Astrocyte (in vitro differentiated cells and primary cell): ENCODE results near the gene RNF121. TPM values are rescaled to one million over a fixed set of nuclear protein-coding genes. Genes with fewer than 3 reads are reported as not detected.

Experiments used
- DNase-seq: peaks from one replicate; pipeline ENCODE4 v3.0.0-alpha.2; 2010; ENCODE audit warnings: low read depth
- FAIRE-seq: peaks from 2 replicates; lab custom pipeline; 2011; peaks lifted over from hg19 to GRCh38; lab: Jason Lieb, UNC
- H2AFZ ChIP-seq: 2 replicates; pipeline ENCODE4 v1.6.0; 2012; ENCODE audit warnings: low read depth, low read length, inconsistent platforms
- H3K27ac ChIP-seq: 2 replicates; pipeline ENCODE4 v1.5.1; 2011; ENCODE audit warnings: low read depth, low read length, inconsistent platforms
- H3K27me3 ChIP-seq: 2 replicates; pipeline ENCODE4 v1.6.0; 2011; ENCODE audit warnings: low read length, inconsistent platforms; ENCODE audit not compliant: insufficient read depth
- H3K36me3 ChIP-seq: 2 replicates; pipeline ENCODE4 v1.5.1; 2011; ENCODE audit warnings: low read length, inconsistent platforms; ENCODE audit not compliant: insufficient read depth
- H3K4me1 ChIP-seq: 2 replicates; pipeline ENCODE4 v1.5.1; 2011; ENCODE audit warnings: low read length, inconsistent platforms; ENCODE audit not compliant: insufficient read depth
- H3K4me2 ChIP-seq: 2 replicates; pipeline ENCODE4 v1.6.0; 2012; ENCODE audit warnings: low read length, inconsistent platforms
- H3K4me3 ChIP-seq: 2 replicates; pipeline ENCODE4 v1.5.1; 2011; ENCODE audit warnings: low read depth, mild to moderate bottlenecking, low read length, inconsistent platforms; ENCODE audit not compliant: insufficient read depth
- H3K79me2 ChIP-seq: 2 replicates; pipeline ENCODE4 v1.6.0; 2012; ENCODE audit warnings: mild to moderate bottlenecking, low read length, inconsistent platforms; ENCODE audit not compliant: insufficient read depth
- H3K9ac ChIP-seq: 2 replicates; pipeline ENCODE4 v1.6.0; 2012; ENCODE audit warnings: mild to moderate bottlenecking, low read length, inconsistent platforms
- H3K9me3 ChIP-seq: 2 replicates; pipeline ENCODE4 v1.5.1; 2012; ENCODE audit warnings: low read depth, mild to moderate bottlenecking, low read length, inconsistent platforms; ENCODE audit not compliant: insufficient read depth
- H4K20me1 ChIP-seq: 2 replicates; pipeline ENCODE4 v1.6.0; 2012; ENCODE audit warnings: low read length, inconsistent platforms; ENCODE audit not compliant: insufficient read depth
- H3K27ac Mint-ChIP-seq: one replicate; pipeline ENCODE4 v1.8.0; 2021; ENCODE audit warnings: mild to moderate bottlenecking, mixed read lengths; ENCODE audit not compliant: unreplicated experiment
- H3K27me3 Mint-ChIP-seq: one replicate; pipeline ENCODE4 v1.8.0; 2021; ENCODE audit warnings: low read depth, mixed read lengths; ENCODE audit not compliant: unreplicated experiment
- H3K36me3 Mint-ChIP-seq: one replicate; pipeline ENCODE4 v1.8.0; 2021; ENCODE audit warnings: low read depth, mixed read lengths; ENCODE audit not compliant: unreplicated experiment
- H3K4me1 Mint-ChIP-seq: one replicate; pipeline ENCODE4 v1.8.0; 2021; ENCODE audit warnings: low read depth, mixed read lengths; ENCODE audit not compliant: unreplicated experiment
- H3K4me3 Mint-ChIP-seq: one replicate; pipeline ENCODE4 v1.8.0; 2021; ENCODE audit warnings: mild to moderate bottlenecking, moderate library complexity, mixed read lengths; ENCODE audit not compliant: unreplicated experiment
- H3K9me3 Mint-ChIP-seq: one replicate; pipeline ENCODE4 v1.8.0; 2021; ENCODE audit warnings: mild to moderate bottlenecking, mixed read lengths; ENCODE audit not compliant: unreplicated experiment
- CTCF ChIP-seq: IDR thresholded peaks from 2 replicates; pipeline ENCODE4 v1.5.1; 2011; ENCODE audit warnings: low read depth, mild to moderate bottlenecking, inconsistent platforms, low read length, moderate library complexity; ENCODE audit not compliant: insufficient read depth
- EZH2 ChIP-seq: IDR thresholded peaks from 2 replicates; pipeline ENCODE4 v1.6.1; 2012; ENCODE audit warnings: mild to moderate bottlenecking, low read length, inconsistent platforms; ENCODE audit not compliant: insufficient read depth
- total RNA-seq: library from RNA; stranded (reverse); gene quantifications from 2 replicates; pipeline ENCODE4 v1.2.1, GENCODE V29; 2021

RNF121 gene
- total RNA-seq, 1 donor from 2014 or later: 73.4 TPM

DNA sequence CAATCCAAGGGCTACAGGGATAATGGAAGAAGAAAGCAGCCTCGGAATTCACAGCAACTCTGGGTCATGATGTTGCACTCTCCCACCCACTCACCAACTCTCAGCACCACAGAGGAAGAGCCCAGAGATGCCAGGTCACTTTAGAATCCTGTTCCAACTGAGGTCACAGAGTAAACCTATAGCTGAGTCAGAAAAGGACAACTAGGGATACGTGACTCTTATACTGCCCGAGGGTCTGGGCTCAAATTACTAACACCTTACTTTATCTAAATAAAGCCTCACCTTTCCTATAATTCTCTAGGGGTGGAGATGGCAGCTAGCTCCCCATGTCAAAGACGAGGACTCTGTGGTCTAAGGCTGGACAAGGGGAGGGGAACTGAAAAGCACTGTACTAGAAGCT, 94.5 kb downstream of the RNF121 start:
- Histone ChIP-seq H3K27me3 (no peaks in the 10 kb centered on the region), H3K9me3 (no peaks in the 10 kb centered on the region)
- TF ChIP-seq EZH2 (no peak), CTCF (no peak)

DNA sequence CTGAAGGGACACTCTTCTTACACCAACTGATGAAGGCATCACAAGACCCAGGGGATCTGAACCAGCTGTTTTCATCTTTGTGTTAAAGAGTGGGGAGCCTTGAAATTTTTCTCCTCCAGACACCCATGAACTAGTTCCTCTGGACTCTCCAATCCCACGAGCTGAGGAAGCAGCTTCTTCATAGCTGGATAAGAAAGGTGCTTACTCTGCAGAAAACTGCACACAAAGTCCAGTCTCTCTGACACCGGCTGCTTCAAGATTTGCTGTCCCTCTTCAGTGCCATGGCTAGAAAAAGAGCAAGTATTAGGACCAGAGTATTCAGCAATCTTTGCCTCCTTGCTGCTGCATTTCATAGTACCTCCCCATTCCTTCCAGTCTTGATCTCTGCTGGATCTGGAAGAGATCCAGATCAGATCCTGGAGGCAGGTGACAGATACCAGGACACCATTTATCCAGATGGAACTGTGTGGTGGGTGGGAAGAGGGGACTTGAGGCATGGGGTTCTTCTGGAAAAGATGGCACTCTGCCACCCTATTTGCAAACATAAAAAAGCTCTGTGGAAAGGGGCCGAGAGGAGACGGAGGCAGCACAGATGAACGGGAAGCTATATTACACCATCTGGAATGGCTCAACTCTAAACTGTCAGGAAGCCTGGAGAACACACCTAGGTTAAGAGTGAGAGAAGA, 95.4 kb downstream of the RNF121 start:
- Histone ChIP-seq H3K79me2 (peaks cover 51% of the 10 kb centered on the region), H3K4me1 (peaks cover 6% of the 10 kb centered on the region), H4K20me1 (peaks cover 52% of the 10 kb centered on the region), H3K4me2 (no peak overlapping the region), H3K27ac (no peak overlapping the region), H3K9ac (no peak overlapping the region), H3K27me3 (no peaks in the 10 kb centered on the region), H3K36me3 (peaks cover 61% of the 10 kb centered on the region), H3K4me3 (no peak overlapping the region), H3K9me3 (no peaks in the 10 kb centered on the region), H2AFZ (no peak overlapping the region)
- no peak for FAIRE-seq
- Mint-ChIP-seq H3K4me1 (peaks cover 18% of the 10 kb centered on the region), H3K27me3 (no peaks in the 10 kb centered on the region), H3K27ac (peak overlapping the region; percentile 83), H3K36me3 (peaks cover 5% of the 10 kb centered on the region), H3K4me3 (no peak overlapping the region), H3K9me3 (no peaks in the 10 kb centered on the region)
- DNase-seq: no peak
- TF ChIP-seq EZH2: no peak
- no peak for TF ChIP-seq CTCF

More for the DNA sequence above, 94.5 kb downstream of the RNF121 start:
- Histone ChIP-seq H2AFZ (no peak overlapping the region), H3K36me3 (peaks cover 59% of the 10 kb centered on the region), H3K79me2 (peaks cover 43% of the 10 kb centered on the region), H3K9ac (peak overlapping the region; percentile 12), H3K4me1 (peaks cover 6% of the 10 kb centered on the region), H3K4me3 (no peak overlapping the region), H3K27ac (no peak overlapping the region), H4K20me1 (peaks cover 52% of the 10 kb centered on the region), H3K4me2 (no peak overlapping the region)
- H3K4me3 Mint-ChIP-seq: no peak overlapping the region
- no peak overlapping the region for H3K27ac Mint-ChIP-seq
- H3K9me3 Mint-ChIP-seq: no peaks in the 10 kb centered on the region
- DNase-seq (no peak), FAIRE-seq (no peak)
- H3K36me3 Mint-ChIP-seq: peaks cover 5% of the 10 kb centered on the region
- H3K4me1 Mint-ChIP-seq: peaks cover 19% of the 10 kb centered on the region
- no peaks in the 10 kb centered on the region for H3K27me3 Mint-ChIP-seq

DNA sequence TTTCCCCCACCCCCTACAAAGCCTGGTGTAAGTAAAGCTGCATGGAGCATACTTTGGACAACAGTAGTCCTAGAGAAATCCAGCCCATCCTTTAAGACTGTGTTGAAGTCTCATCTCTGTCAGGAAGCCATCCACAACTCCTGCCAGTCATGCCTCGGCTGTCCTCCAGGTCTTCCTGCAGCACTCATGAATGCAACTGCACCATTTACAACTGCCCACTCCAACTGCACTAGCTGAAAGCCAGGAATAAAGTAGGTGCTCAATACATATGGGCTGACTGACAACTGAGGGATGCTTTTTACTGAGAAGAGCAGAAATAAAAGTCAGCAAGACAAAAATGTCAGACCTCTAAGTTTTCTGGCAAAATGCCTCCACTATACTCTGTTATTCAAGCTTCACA, 97.2 kb downstream of the RNF121 start:
- H3K79me2 ChIP-seq: peaks cover 66% of the 10 kb centered on the region
- peak overlapping the region; percentile 42 for H3K9ac ChIP-seq
- peaks cover 18% of the 10 kb centered on the region for H3K4me1 Mint-ChIP-seq
- H3K4me3 Mint-ChIP-seq: no peak overlapping the region
- H3K27me3 Mint-ChIP-seq: no peaks in the 10 kb centered on the region
- H3K27ac Mint-ChIP-seq: peak overlapping the region; percentile 92
- TF ChIP-seq CTCF: no peak
- TF ChIP-seq EZH2: no peak
- DNase-seq (no peak), FAIRE-seq (no peak)
- no peak overlapping the region for H3K4me3 ChIP-seq
- H3K36me3 ChIP-seq: peaks cover 53% of the 10 kb centered on the region
- H3K27ac ChIP-seq: peak overlapping the region; percentile 28
- H4K20me1 ChIP-seq: peaks cover 59% of the 10 kb centered on the region
- H3K4me2 ChIP-seq: peak overlapping the region; percentile 3
- no peaks in the 10 kb centered on the region for H3K9me3 ChIP-seq
- peaks cover 6% of the 10 kb centered on the region for H3K4me1 ChIP-seq
- H2AFZ ChIP-seq: no peak overlapping the region
- H3K27me3 ChIP-seq: no peaks in the 10 kb centered on the region
- no peaks in the 10 kb centered on the region for H3K9me3 Mint-ChIP-seq
- H3K36me3 Mint-ChIP-seq: peaks cover 5% of the 10 kb centered on the region
